Mucosa of descending colon (tissue), 3 donors: ENCODE measurements around the gene ANKRD13A. TPM values are rescaled to one million over a fixed set of nuclear protein-coding genes. Genes with fewer than 3 reads are reported as not detected.
A peak's percentile ranks its signal among the peaks of the same experiment; 100 is the strongest.
"Not testable (repeated sequence)": the region's sequence is repeated elsewhere in the genome, so short reads cannot be mapped to it uniquely, and the experiment has no call there.

ENCODE experiments used
- ATAC-seq: fragments of 200-7000 bp; cut with Tn5 transposase; one replicate; pipeline ENCODE4 v1.9.1; 2020; ENCODE audit warnings: mild to moderate bottlenecking, moderate library complexity
- DNase-seq, 3 donors: peaks; one replicate each; pipeline ENCODE4 v3.0.0-alpha.2; 2020
- H3K36me3 ChIP-seq: fragments of 200-600 bp; one replicate; pipeline ENCODE4 v1.8.0; 2021; ENCODE audit warnings: low read depth, mild to moderate bottlenecking
- H3K4me1 ChIP-seq: fragments of 200-600 bp; one replicate; pipeline ENCODE4 v1.8.0; 2021; ENCODE audit warnings: low read depth, mild to moderate bottlenecking
- H3K4me3 ChIP-seq: fragments of 200-600 bp; one replicate; pipeline ENCODE4 v1.8.0; 2021; ENCODE audit warnings: mild to moderate bottlenecking
- H3K9me3 ChIP-seq: fragments of 200-600 bp; one replicate; pipeline ENCODE4 v1.8.0; 2021; ENCODE audit warnings: mild to moderate bottlenecking
- CTCF ChIP-seq: fragments of 200-600 bp; IDR thresholded peaks from one replicate; pipeline ENCODE4 v1.8.0; 2022; ENCODE audit warnings: antibody characterized with exemption, mild to moderate bottlenecking
- intact Hi-C, 2 donors: fragments of 100-400 bp; cut with DNase I in 1 of 2; cut with micrococcal nuclease in 1 of 2; formaldehyde crosslinking; loops; one replicate each; pipeline versions ENCODE4 v1.11.0 to v1.11.1; 2022; cut with DNase I, micrococcal nuclease
- total RNA-seq, 3 donors: library from RNA; stranded (reverse); fragmentation: NEBNext Ultra II Directional in 2 of 3; extraction: Animal tissue kit (Norgen Biotek cat#: 25700) in 2 of 3; gene quantifications; one replicate each; pipeline versions ENCODE4 v1.2.1 to v1.2.4, GENCODE V29; 2021 to 2023
- donor health status: DM: no; HTN: no; CAD: no; lungs with moderate emphysema.
- donor health status: DM: no; HTN: no; CAD: no.
- donor health status: DM: no; HTN: yes; CAD: no.

ANKRD13A gene
- total RNA-seq, 3 donors from 2014 or later, result 56.0 to 75.2 (median 63.9) TPM

- DNase-seq (no peak), ATAC-seq (no peak)
- H3K36me3 ChIP-seq, result no peaks in the 10 kb centered on the region
- intact Hi-C loops, result no loop called here
- no peaks in the 10 kb centered on the region for H3K9me3 ChIP-seq
- H3K4me1 ChIP-seq, result no peaks in the 10 kb centered on the region
- TF ChIP-seq CTCF, result no peak
- no peak overlapping the region for H3K4me3 ChIP-seq
Measured at GRCh38 chr12:110075880-110076279, 76.7 kb downstream of the ANKRD13A start.

- intact Hi-C loops, result no loop called here
- ATAC-seq, result no peak
- no peaks in the 10 kb centered on the region for H3K9me3 ChIP-seq
- no peaks in the 10 kb centered on the region for H3K4me1 ChIP-seq
- no peaks in the 10 kb centered on the region for H3K36me3 ChIP-seq
- TF ChIP-seq CTCF, result no peak
- DNase-seq, result no peak
- no peak overlapping the region for H3K4me3 ChIP-seq
Measured at GRCh38 chr12:110077800-110078199, 78.6 kb downstream of the ANKRD13A start.

- ATAC-seq (peak; percentile 77), DNase-seq (peak; percentile 50 to 78 (median 55))
- Histone ChIP-seq H3K9me3 (no peaks in the 10 kb centered on the region), H3K4me1 (no peaks in the 10 kb centered on the region), H3K4me3 (no peak overlapping the region), H3K36me3 (no peaks in the 10 kb centered on the region)
- intact Hi-C loops, result no loop called here
- no peak for TF ChIP-seq CTCF
Measured at GRCh38 chr12:110079477-110080400, 80.5 kb downstream of the ANKRD13A start.

- TF ChIP-seq CTCF, result no peak
- no peaks in the 10 kb centered on the region for H3K4me1 ChIP-seq
- no peak overlapping the region for H3K4me3 ChIP-seq
- intact Hi-C loops, result no loop called here
- H3K9me3 ChIP-seq, result no peaks in the 10 kb centered on the region
- DNase-seq (peak in 1 of 3 donors; percentile 23), ATAC-seq (peak; percentile 69)
- no peaks in the 10 kb centered on the region for H3K36me3 ChIP-seq
Measured at GRCh38 chr12:110080410-110080809, 81.2 kb downstream of the ANKRD13A start.

- no peaks in the 10 kb centered on the region for H3K9me3 ChIP-seq
- intact Hi-C loops, result no loop called here
- ATAC-seq (no peak), DNase-seq (no peak)
- TF ChIP-seq CTCF, result no peak
- H3K4me1 ChIP-seq, result no peaks in the 10 kb centered on the region
- no peak overlapping the region for H3K4me3 ChIP-seq
- H3K36me3 ChIP-seq, result no peaks in the 10 kb centered on the region
Measured at GRCh38 chr12:110084314-110085015, 85.2 kb downstream of the ANKRD13A start.

GRCh38 chr12:110088216-110088615 lies 89.0 kb downstream of the ANKRD13A start:
- H3K4me1 ChIP-seq, DNase-seq, H3K9me3 ChIP-seq, ATAC-seq, H3K36me3 ChIP-seq, H3K4me3 ChIP-seq, intact Hi-C loops: not testable (repeated sequence)
